Right forelimb (tissue), 1 donor: Measurements from ENCODE around the gene NRARP.

Source experiments
- DNase-seq: peaks from one replicate; pipeline ENCODE4 v3.0.0-alpha.2; 2018

NRARP gene

GRCh38 chr9:137297966-137298365 is 4.1 kb downstream of the NRARP start:
- no peak for DNase-seq

DNA sequence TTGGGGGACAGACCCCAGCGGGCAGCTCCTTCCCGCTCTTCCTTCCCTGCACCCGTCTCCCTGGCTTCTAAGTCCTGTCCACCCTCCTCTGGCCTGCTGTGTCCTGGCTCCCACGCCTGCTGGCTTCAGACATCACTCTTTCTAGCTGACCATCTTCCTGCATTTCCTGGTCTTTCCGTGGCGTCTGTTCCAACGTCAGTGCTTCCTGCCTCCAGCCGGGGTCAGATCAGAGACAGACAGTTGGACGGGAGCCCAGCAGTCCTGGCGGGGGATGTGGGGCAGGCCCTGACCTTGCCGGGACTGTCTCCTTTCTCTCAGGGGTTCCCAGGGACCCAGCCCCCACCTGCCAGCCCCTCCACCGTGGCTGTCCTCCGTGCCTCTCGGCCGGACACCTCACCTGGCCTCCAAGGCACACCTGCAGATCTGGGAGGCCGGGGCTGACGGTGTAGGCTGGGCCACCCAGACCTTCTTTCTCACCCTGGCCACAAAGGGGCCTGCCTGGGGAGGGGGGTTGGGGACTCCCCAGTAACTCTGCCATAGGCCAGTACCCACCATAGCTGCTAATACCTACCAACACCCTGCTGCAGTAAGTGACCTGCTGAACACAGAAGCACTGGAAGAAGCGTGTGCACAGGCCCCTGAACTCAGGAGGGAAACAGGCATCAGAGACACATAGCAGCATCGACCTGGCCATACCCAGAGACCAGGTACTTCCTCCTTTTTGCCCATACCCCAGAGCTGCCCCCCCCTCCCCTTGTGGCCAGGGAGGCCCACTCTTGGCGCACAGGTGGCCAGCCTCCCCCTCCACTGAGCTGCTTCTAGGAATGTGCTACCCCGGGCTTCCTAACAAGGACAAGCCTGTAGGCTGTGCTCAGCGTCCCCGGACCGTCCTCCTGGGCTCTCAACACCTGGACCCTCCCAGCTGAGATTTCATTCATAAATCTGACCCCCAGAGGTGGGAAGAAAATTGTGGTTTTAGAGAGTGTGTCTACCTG is 5.1 kb downstream of the NRARP start:
- DNase-seq, result no peak

DNA sequence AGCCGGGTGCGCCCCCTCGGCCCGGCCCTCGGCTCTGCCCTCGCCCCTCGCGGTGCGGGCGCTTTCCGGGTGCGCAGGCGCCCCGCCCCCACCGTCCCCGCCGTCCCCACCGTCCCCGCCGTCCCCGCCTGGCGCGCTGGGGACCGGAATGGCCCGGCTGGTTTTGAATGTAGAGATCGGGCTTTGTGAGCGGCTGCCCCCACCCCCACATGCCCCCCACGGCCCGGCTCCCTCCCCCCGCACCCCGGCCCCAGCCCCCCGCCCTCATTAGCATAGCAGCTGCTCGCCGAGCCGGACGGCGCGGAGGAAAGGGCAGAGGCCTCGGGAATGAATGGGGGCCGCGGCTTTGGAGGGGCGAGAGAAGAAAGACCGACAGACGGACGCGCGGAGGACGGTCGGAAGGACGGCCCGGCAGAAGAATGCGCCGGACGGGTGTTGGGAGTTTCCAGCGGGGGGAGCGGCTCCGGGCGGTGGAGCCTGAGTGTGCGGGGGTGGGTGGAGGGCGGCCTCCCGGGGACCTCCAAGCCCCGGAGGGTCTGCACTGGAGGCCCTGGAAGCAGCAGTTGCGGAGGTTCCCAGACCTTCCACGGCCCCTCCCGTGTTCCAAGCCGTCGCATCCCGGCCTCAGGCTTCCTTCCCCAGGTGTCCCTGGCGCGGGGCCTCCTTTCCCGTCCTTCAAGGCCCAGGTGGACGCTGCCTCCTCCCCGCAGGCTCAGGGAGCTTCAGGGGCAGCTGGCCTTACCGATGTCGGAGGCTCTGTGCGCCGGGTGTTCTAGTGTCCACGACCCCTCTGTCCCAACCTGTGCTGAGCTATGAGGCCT is 6.0 kb downstream of the NRARP start:
- no peak for DNase-seq

DNA sequence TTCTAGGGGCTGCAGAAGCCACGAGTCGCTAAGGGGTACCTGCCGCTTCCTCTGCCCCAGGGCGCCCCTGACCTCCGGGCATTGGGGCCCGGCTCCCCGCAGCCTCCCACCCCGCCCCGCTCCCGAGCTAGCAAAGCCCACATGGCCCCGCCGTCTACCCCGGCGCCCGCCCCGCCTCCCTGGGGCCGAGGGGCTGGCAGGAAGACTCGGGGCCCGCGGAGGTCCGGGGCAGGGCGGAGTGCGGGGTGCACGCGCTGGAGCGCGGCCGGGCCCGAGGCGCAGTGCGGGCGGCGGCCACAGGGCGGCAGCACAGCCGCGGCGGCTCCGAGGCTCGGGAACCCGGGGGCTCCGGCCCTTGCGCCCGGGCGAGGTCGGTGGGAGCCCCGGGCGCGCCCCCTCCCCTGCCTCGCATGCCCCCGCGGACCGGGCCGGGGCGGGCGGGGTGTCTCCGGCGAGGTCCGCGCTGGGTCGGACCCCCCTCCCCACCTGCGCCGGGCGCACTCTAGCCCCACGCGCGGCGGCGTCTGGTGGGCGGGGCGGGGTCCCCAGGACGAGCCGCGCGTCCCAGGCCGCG is 6.7 kb downstream of the NRARP start:
- no peak for DNase-seq

GRCh38 chr9:137294681-137295237 is 7.3 kb downstream of the NRARP start:
- no peak for DNase-seq

DNA sequence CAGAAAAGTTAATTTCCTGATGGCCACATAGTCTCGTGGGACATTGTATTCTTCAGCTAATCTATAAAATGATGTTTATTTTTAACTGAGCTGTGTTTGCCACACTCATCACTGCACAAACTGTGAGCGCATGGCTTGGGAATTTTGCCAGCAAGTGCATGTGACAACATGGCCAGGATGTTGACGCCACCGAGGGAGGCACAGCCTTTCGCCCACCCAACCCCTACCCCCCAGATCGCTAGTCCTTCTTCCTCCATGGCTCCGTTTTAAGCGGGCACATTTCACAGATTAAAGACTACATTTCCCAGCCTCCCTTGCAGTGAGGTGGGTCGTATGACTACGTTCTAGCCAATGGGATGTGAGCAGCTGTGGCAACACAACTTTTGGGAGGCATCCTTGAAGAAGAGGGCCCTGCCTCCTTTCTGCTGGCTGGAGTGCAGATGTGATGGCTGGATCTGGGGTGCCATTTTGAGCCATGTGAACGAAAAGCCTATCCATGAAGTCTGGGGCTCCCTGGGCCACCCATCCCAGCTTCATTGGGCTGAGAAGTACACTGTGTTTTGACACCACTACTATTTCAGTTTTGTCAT is 7.9 kb downstream of the NRARP start:
- no peak for DNase-seq

- no peak for DNase-seq
Observed at GRCh38 chr9:137293482-137294090, 8.5 kb downstream of the NRARP start.

DNA sequence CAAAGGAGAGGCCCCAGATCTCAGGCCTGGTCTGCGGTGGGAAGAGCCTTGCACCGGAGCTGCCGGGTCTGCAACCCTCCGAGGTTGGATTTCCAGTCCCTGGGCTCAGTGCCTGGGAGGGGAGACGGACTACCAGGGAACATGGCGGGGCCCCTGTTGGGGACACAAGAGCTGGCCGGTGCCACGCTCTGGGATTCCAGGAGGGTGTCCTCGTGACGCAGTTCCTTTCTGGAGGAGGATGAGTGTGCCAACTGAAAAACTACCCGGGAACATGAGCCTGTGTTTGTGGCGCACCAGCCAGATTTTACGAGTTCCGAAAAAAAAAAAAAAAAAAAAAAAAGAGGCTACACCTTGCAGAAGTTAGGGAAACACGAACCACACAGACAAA is 9.0 kb downstream of the NRARP start:
- no peak for DNase-seq

- DNase-seq, result no peak
Observed at GRCh38 chr9:137286975-137287383, 15.1 kb downstream of the NRARP start.

DNA sequence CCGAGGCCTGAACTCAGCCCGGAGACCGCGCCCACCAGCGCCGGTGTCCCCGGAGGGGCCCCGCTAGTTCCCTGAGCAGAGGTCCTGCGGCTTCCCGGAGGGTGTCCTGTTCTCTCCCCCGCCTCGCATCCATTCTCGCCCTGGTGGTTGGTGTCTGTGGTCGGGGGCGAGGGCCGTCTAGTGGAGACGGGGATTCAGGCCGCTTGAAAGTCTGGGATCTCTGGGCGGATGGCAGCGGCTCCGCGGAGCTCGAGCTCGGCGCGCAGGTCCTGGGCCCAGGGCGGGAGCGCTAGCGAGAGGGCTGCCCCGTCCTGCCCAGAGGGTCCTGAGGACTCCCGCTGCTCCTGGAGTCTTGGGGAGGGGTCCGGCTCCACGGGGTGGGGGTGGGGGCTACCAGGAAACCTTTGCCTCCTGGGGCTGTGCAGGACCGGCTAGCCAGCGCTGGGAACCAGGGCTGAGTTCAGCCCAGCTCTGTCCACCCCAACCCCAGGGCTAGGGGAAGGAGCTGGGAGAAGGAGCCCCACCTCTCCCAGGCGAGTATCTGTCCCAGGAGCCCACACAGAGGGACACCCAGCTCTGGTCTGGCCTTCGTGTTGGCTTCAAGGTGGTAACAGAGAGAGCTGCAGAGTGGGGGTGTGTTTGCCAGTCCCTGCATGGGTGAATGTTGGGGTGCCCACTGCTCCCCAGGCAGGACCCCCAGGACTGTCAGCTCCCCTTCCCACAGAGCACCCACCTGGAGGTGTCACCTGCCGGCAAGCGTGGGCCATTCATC is 20.5 kb downstream of the NRARP start:
- DNase-seq, result no peak

DNA sequence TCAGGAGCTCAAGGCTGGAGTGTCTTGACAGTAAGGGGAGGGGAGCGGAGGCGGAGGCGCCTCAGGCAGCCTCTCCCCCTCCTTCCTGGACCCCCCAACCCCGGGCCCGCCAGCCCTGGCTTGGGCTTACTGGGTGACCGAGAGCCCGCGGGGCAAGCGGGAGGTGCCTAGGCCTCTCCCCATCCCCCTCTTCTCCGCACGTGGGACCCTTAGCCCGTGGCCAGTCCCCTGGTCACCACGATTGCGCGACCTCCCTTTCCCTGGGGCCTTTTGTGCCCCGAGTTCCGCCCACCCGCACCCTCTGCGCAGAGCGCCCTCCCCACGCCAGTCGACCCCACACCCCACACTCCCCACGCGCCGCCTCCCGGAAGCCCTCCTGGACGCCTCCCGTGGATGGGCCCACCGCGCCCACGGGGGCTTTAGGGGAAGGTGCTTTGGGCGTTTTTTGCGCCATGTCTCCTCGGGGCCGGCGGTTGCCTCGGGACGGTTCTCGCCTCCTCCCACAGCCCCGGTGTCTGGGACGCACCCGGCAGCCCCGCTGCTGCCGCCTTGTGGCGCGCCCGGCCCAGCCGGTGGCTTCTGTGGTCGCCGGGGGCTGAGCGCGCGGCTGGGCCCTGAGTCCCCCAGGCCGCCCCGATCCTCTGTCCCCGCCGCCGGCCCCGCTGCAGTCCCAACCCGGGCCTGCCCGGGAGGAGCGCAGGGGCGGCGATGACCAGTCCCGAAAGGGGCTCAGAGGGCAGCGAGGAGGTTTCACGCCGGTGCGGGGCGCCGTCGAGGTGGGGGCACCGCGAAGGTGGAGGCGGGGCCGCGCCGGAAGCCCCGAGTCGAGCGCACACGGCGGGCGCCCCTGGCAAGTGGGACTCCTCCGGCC is 21.4 kb downstream of the NRARP start:
- no peak for DNase-seq

DNA sequence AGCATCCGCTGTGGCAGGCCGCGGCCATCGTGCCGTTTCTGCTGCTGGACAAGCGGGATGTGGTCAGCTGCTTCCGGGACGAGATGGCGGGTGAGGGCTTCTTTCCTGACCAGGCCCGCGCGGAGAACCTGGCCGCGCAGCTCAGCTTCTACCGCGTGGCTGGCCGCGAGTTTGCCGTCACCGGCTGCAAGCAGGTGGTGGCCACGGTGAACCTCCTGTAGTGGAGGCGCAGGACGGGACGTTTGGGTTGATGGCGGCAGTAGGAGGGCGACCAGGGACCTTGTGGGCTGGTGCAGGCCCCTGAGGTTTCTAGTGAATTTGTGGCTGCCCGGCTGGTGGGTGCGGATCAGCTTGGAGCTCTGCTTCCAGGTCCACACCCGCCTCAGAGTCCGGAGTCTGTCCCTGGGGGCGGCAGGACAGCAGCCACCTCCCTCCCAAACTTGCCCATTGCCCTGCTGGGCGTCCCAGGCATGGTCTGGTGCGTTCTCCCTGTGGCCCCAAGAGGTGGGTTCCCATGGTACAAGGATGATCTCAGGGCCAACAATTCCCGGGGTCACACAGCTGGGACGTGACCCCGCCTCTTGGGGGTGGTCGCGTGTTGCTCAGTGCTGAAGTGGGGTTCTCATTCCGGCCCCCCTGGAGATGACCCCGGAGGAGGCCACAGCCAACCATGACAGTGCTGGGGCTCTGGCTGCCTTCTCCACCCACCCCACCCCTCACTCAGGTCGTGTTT is 22.2 kb downstream of the NRARP start:
- DNase-seq, result no peak

- DNase-seq, result no peak
Observed at GRCh38 chr9:137278721-137279711, 23.1 kb downstream of the NRARP start.

- no peak for DNase-seq
Observed at GRCh38 chr9:137278061-137278701, 23.9 kb downstream of the NRARP start.

DNA sequence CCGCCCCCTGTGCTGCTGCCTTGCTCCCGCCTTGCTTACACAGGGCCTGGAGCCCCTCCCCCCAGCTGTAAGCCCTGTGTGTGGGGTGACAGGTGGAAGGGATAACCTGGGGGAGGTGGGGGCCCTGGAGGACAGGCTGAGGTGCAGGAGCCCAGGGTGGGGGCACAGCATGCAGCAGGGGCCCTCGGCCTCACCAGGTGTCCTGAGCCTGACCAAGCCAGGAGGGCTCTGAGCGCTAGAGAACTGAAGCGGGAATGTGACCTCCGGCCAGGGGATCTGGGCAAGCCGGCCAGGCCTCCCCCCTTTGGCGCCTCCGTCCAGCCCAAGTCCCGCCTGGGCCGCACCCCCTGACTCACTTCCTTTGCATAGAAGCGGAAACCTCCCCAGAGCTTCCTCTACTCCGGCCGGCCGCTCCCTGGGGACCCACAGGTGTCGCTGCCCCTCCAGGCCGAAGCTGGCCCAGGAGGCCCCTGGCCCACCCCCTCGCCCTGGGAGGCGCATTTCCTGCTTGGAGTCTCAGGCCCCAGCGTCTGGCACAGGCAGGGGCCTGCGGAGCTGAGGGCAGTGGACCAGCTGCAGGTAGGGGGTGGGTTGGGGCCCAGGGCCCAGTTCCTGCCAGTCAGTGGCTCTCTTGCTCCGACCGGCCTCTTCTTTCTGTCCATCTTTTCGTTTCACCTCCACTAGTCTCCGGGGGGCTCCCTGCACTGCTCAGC is 24.6 kb downstream of the NRARP start, which contains the start of gene TOR4A:
Gene TOR4A (plus strand): TSS at position 398 of the 713 bp plus-strand sequence. CDS start 964 bp downstream, outside the sequence.
- peak; percentile 76 for DNase-seq

DNA sequence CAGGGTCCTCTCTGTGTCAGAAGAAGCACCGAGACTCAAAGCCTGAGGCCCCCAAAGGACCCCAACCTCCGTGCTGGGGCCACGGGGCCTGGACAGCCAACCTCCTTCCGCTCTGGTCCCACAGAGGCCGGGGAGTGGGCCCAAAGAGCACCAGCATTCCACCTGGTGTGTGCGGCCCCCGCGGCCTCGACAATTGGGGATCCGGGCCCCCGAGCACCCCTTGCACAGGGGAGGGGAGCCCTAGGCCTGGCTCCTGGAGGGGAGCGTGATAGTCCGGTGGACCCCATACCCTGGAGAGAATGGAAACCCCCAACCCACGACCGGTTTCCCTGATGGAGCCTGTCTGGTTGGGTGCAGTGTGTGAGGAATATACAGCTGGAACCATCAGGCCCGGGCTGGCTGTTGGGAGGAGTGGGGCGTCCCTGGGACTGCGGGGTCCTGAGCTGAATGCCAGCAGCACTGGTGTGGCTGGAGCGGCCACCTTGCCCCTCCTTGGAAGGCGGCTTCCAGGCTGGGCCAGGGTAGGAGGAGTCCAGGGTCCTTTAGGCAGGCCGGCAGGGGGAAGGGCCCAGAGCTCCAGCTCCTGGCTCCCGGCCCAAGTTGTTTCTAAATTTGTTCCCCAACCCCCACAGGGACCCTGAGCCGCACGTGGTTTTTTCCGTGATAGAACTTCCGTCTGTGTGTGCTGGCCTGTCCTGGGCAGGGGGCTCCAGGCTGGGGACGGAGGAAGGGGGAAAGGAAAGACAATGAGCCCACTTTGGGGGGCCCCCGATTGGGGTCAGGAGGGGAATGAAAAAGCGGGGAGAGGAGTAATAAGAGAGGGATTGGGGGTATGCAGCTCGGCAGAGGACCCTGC is 25.4 kb downstream of the NRARP start:
- DNase-seq, result peak; percentile 82
